NB4 (cell line): ENCODE results near the gene PAX5.

Experiments
- TF ChIP-seq, protein P1 (sequence below): IDR thresholded peaks from 2 replicates; pipeline ENCODE4 v1.6.1; 2011; ENCODE audit warnings: low read depth, low read length
- TF ChIP-seq, protein P2 (sequence below): IDR thresholded peaks from one replicate; pipeline ENCODE4 v1.5.1; 2012; ENCODE audit warnings: low read depth, low read length

DNA sequence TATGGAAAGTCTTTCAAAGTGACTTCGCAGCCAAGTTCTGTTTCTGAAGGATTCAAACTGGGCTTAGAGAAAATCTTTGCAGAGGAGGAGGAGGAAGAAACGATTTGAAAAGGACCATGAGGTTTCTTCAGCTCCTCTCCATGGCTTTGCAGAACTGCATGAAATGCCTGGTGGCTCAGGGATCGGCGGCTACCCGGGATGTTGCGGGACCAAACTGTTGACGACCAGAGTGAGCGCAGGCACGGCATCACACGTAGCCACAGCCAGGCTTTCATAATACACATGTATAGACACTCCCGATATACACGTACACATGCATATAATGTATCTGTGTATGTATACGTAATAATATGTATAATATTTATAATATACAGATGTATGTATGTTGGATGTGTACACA, 180.0 kb downstream of the PAX5 start:
- TF ChIP-seq, protein P1, sequence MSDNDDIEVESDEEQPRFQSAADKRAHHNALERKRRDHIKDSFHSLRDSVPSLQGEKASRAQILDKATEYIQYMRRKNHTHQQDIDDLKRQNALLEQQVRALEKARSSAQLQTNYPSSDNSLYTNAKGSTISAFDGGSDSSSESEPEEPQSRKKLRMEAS, result no peak
- TF ChIP-seq, protein P2, sequence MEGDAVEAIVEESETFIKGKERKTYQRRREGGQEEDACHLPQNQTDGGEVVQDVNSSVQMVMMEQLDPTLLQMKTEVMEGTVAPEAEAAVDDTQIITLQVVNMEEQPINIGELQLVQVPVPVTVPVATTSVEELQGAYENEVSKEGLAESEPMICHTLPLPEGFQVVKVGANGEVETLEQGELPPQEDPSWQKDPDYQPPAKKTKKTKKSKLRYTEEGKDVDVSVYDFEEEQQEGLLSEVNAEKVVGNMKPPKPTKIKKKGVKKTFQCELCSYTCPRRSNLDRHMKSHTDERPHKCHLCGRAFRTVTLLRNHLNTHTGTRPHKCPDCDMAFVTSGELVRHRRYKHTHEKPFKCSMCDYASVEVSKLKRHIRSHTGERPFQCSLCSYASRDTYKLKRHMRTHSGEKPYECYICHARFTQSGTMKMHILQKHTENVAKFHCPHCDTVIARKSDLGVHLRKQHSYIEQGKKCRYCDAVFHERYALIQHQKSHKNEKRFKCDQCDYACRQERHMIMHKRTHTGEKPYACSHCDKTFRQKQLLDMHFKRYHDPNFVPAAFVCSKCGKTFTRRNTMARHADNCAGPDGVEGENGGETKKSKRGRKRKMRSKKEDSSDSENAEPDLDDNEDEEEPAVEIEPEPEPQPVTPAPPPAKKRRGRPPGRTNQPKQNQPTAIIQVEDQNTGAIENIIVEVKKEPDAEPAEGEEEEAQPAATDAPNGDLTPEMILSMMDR, result no peak
